ENCODE results near the gene TSHZ2. TPM values are rescaled to one million over a fixed set of nuclear protein-coding genes. Genes with fewer than 3 reads are reported as not detected.
"Not testable (repeated sequence)": the region's sequence is repeated elsewhere in the genome, so short reads cannot be mapped to it uniquely, and the experiment has no call there.

TSHZ2 gene
- total RNA-seq, 1 experiment from 2014 or later: 0.07 TPM

DNA sequence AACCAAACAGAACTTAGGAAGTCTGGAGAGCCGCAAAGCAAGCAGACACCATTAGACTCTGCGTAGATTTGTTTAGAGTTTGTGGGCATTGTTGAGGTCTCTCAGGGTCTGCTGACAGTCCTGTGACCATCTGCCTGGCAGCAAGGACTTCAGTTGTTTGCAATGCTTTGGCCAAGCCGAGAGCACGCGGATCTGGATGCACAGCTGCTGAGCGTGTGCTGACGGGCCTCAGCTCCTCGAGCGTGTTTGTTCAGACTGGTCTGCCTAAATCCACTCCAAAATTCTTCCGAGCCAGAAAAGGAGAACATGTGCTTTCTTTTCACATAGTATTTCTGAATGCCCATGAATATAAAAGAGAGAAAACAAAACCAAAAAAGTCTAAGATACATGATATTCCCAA, 462.5 kb downstream of the TSHZ2 start:
- Histone ChIP-seq H3T11ph (ENCODE audit: low read length) (no peak overlapping the region), H3K9ac (ENCODE audit: extremely low read depth, insufficient read length, low read length) (no peak overlapping the region), H2BK12ac (ENCODE audit: insufficient read length, low read depth, low read length) (no peak overlapping the region), H2BK5ac (ENCODE audit: insufficient read length, low read length) (no peak overlapping the region), H3K23me2 (ENCODE audit: insufficient read length, low read depth, low read length, poor library complexity, severe bottlenecking) (no peaks in the 10 kb centered on the region), H3K18ac (ENCODE audit: insufficient read length, low read depth, low read length) (no peak overlapping the region), H3K23ac (ENCODE audit: insufficient read length, low read depth, low read length) (no peak overlapping the region), H2BK120ac (ENCODE audit: low read depth, low read length, poor library complexity, severe bottlenecking) (no peak overlapping the region), H2BK15ac (ENCODE audit: low read depth, low read length) (no peak overlapping the region), H3K27me3 (ENCODE audit: insufficient read depth, low read length) (no peaks in the 10 kb centered on the region; the same call in 1 of the 2 replicates), H4K8ac (replicated peaks; ENCODE audit: insufficient read length, low read depth, low read length) (no peak overlapping the region), H3K14ac (ENCODE audit: insufficient read depth, low read length) (no peak overlapping the region; the same call in 1 of the 2 replicates), H2AK5ac (ENCODE audit: insufficient read length, low read length) (no peak overlapping the region), H3K27ac (ENCODE audit: insufficient read length, low read depth, low read length) (no peak overlapping the region), H3K4ac (ENCODE audit: low read depth, low read length) (no peak overlapping the region), H3K4me1 (ENCODE audit: insufficient read depth, low read length) (no peaks in the 10 kb centered on the region), H4K20me1 (ENCODE audit: control insufficient read depth, insufficient read depth, insufficient read length) (no peaks in the 10 kb centered on the region), H2AFZ (ENCODE audit: low read length) (no peak overlapping the region), H3K56ac (ENCODE audit: insufficient read length, low read depth, low read length) (no peak overlapping the region), H3K9me3 (ENCODE audit: control insufficient read depth, low read depth, low read length) (no peaks in the 10 kb centered on the region), H4K91ac (ENCODE audit: insufficient read length, low read depth, low read length) (no peak overlapping the region), H3K79me1 (ENCODE audit: insufficient read depth, low read depth, low read length, poor library complexity, severe bottlenecking) (no peaks in the 10 kb centered on the region), H3K4me2 (ENCODE audit: insufficient read depth, insufficient read length, low read length) (no peak overlapping the region), H4K5ac (ENCODE audit: insufficient read length, low read depth, low read length) (no peak overlapping the region), H2BK20ac (ENCODE audit: low read depth, low read length, poor library complexity, severe bottlenecking) (no peak overlapping the region), H3K79me2 (ENCODE audit: insufficient read depth, low read length) (no peaks in the 10 kb centered on the region)
- Mint-ChIP-seq H3K36me3 (ENCODE audit: insufficient read depth in 1 of 3, low read depth in 3 of 3) (peaks cover 0 to 3% (median 0%) of the 10 kb centered on the region in 3 experiments; a peak in 1 of 7 replicates), H3K4me1 (no peaks in the 10 kb centered on the region), H3K27me3 (ENCODE audit: low read depth) (no peaks in the 10 kb centered on the region; the same call in 1 of the 2 replicates), H3K9me3 (no peaks in the 10 kb centered on the region; a peak in 1 of 5 replicates), H3K4me3 (no peak overlapping the region), H3K27ac (no peak overlapping the region)
- DNase-seq: no peak
- TF ChIP-seq, protein P1, sequence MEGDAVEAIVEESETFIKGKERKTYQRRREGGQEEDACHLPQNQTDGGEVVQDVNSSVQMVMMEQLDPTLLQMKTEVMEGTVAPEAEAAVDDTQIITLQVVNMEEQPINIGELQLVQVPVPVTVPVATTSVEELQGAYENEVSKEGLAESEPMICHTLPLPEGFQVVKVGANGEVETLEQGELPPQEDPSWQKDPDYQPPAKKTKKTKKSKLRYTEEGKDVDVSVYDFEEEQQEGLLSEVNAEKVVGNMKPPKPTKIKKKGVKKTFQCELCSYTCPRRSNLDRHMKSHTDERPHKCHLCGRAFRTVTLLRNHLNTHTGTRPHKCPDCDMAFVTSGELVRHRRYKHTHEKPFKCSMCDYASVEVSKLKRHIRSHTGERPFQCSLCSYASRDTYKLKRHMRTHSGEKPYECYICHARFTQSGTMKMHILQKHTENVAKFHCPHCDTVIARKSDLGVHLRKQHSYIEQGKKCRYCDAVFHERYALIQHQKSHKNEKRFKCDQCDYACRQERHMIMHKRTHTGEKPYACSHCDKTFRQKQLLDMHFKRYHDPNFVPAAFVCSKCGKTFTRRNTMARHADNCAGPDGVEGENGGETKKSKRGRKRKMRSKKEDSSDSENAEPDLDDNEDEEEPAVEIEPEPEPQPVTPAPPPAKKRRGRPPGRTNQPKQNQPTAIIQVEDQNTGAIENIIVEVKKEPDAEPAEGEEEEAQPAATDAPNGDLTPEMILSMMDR (conservative IDR thresholded peaks at IDR 0.05): no peak
- WGBS (ENCODE audit: extremely low coverage, insufficient read length, low lambda C conversion rate): no CpG with 5 or more reads among the region's 10 CpGs

DNA sequence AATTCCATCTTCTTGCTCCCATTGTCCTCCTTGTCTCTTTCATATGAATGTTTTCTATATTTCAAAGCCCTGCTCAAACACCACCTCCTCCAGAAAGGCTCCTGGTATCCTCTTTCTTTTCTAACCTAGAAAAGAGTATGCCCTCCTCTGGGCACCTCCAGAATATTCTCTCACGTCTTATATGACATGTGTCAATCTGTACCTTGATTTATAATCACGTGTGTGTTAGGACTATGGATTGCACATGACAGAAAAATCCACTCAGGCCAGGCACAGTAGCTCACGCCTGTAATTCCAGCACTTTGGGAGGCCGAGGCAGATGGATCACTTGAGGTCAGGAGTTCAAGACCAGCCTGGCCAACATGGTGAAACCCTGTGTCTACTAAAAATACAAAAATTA, 464.8 kb downstream of the TSHZ2 start:
- not testable (repeated sequence) for H2BK5ac ChIP-seq (ENCODE audit: insufficient read length, low read length); H3K4ac ChIP-seq (ENCODE audit: low read depth, low read length); H3K9ac ChIP-seq (ENCODE audit: extremely low read depth, insufficient read length, low read length); H4K8ac ChIP-seq (replicated peaks; ENCODE audit: insufficient read length, low read depth, low read length); H3K9me3 ChIP-seq (ENCODE audit: control insufficient read depth, low read depth, low read length); H3K56ac ChIP-seq (ENCODE audit: insufficient read length, low read depth, low read length); H3K27ac ChIP-seq (ENCODE audit: insufficient read length, low read depth, low read length); H3K27me3 ChIP-seq (ENCODE audit: insufficient read depth, low read length); H2BK12ac ChIP-seq (ENCODE audit: insufficient read length, low read depth, low read length); H3K4me1 ChIP-seq (ENCODE audit: insufficient read depth, low read length); H3K14ac ChIP-seq (ENCODE audit: insufficient read depth, low read length); H3K23me2 ChIP-seq (ENCODE audit: insufficient read length, low read depth, low read length, poor library complexity, severe bottlenecking); H3K27me3 Mint-ChIP-seq (ENCODE audit: low read depth); H2BK15ac ChIP-seq (ENCODE audit: low read depth, low read length); H3T11ph ChIP-seq (ENCODE audit: low read length); H4K20me1 ChIP-seq (ENCODE audit: control insufficient read depth, insufficient read depth, insufficient read length); H2BK120ac ChIP-seq (ENCODE audit: low read depth, low read length, poor library complexity, severe bottlenecking); H3K36me3 Mint-ChIP-seq (ENCODE audit: insufficient read depth in 1 of 3, low read depth in 3 of 3); H3K23ac ChIP-seq (ENCODE audit: insufficient read length, low read depth, low read length); H3K4me3 Mint-ChIP-seq; H2AK5ac ChIP-seq (ENCODE audit: insufficient read length, low read length); H3K9me3 Mint-ChIP-seq; H3K79me1 ChIP-seq (ENCODE audit: insufficient read depth, low read depth, low read length, poor library complexity, severe bottlenecking); H4K91ac ChIP-seq (ENCODE audit: insufficient read length, low read depth, low read length); H3K27ac Mint-ChIP-seq; H3K4me2 ChIP-seq (ENCODE audit: insufficient read depth, insufficient read length, low read length); H2BK20ac ChIP-seq (ENCODE audit: low read depth, low read length, poor library complexity, severe bottlenecking); H4K5ac ChIP-seq (ENCODE audit: insufficient read length, low read depth, low read length); H3K4me1 Mint-ChIP-seq; H3K18ac ChIP-seq (ENCODE audit: insufficient read length, low read depth, low read length); H3K79me2 ChIP-seq (ENCODE audit: insufficient read depth, low read length); H2AFZ ChIP-seq (ENCODE audit: low read length); DNase-seq
- no CpG with 5 or more reads among the region's 4 CpGs for WGBS (ENCODE audit: extremely low coverage, insufficient read length, low lambda C conversion rate)

Data from H9 (cell line).